Left ventricle myocardium inferior (tissue), 1 donor: Measurements from ENCODE around the gene SPECC1. TPM values are rescaled to one million over a fixed set of nuclear protein-coding genes. Genes with fewer than 3 reads are reported as not detected.

Experiments
- DNase-seq: peaks from one replicate; pipeline ENCODE4 v3.0.0-alpha.2; 2020
- H3K27ac ChIP-seq: fragments of 200-600 bp; replicated peaks from 2 replicates; pipeline ENCODE4 v1.8.0; 2021
- H3K27me3 ChIP-seq: fragments of 200-600 bp; 2 replicates; pipeline ENCODE4 v1.8.0; 2021; ENCODE audit warnings: low read depth
- H3K36me3 ChIP-seq: fragments of 200-600 bp; 2 replicates; pipeline ENCODE4 v1.8.0; 2021
- H3K4me1 ChIP-seq: fragments of 200-600 bp; 2 replicates; pipeline ENCODE4 v1.8.0; 2021
- H3K4me3 ChIP-seq: fragments of 200-600 bp; 2 replicates; pipeline ENCODE4 v1.8.0; 2021; ENCODE audit warnings: mild to moderate bottlenecking, moderate library complexity
- H3K9me3 ChIP-seq: fragments of 200-600 bp; replicated peaks from 2 replicates; pipeline ENCODE4 v1.8.0; 2021
- CTCF ChIP-seq: fragments of 200-600 bp; IDR thresholded peaks from 2 replicates; pipeline ENCODE4 v1.8.0; 2021; ENCODE audit warnings: antibody characterized with exemption, mild to moderate bottlenecking, borderline replicate concordance
- intact Hi-C: fragments of 100-400 bp; cut with micrococcal nuclease; formaldehyde crosslinking; loops from one replicate; pipeline ENCODE4 v1.11.0; 2022
- total RNA-seq: library from RNA; stranded (reverse); fragmentation: NEBNext Ultra II Directional; extraction: Animal tissue kit (Norgen Biotek cat#: 25700); gene quantifications from one replicate; pipeline ENCODE4 v1.2.1, GENCODE V29; 2021
- donor health status: DM: no; HTN: yes; CAD: no; lungs with severe emphysema.

SPECC1 gene
- total RNA-seq, 1 donor from 2014 or later: 10.6 TPM

DNA sequence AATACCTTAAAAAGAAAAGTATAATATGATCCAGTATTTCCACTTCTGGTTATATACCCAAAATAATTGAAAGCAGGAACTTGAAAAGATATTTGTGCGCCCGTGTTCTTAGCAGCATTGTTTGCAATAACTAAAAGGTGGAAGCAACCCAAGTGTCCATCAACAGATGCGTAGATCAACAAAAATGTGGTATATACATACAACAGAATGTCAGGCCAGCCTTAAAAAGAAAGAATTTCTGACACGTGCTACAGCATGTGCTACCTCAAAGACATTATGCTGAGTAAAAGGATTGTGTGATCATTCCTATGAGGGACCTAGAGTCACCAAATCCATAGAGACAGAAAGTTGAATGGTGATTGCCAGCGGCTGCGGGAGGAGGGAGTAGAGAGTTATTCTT lies 133.1 kb downstream of the SPECC1 start:
- Histone ChIP-seq H3K36me3 (no peaks in the 10 kb centered on the region), H3K27ac (no peak overlapping the region), H3K4me1 (no peaks in the 10 kb centered on the region), H3K9me3 (no peaks in the 10 kb centered on the region), H3K4me3 (no peak overlapping the region), H3K27me3 (peaks cover 16% of the 10 kb centered on the region)
- no peak for TF ChIP-seq CTCF
- no peak for DNase-seq
- intact Hi-C loops: no loop called here

GRCh38 chr17:20143740-20144139 lies 134.6 kb downstream of the SPECC1 start:
- Histone ChIP-seq H3K27ac (no peak overlapping the region), H3K36me3 (no peaks in the 10 kb centered on the region), H3K9me3 (no peaks in the 10 kb centered on the region), H3K27me3 (peaks cover 10% of the 10 kb centered on the region), H3K4me1 (no peaks in the 10 kb centered on the region), H3K4me3 (no peak overlapping the region)
- DNase-seq: no peak
- no peak for TF ChIP-seq CTCF
- intact Hi-C loops: no loop called here

GRCh38 chr17:20145567-20145966 lies 136.4 kb downstream of the SPECC1 start:
- intact Hi-C loops: no loop called here
- no peak for TF ChIP-seq CTCF
- Histone ChIP-seq H3K36me3 (no peaks in the 10 kb centered on the region), H3K4me1 (no peaks in the 10 kb centered on the region), H3K27me3 (peaks cover 10% of the 10 kb centered on the region), H3K4me3 (no peak overlapping the region), H3K27ac (no peak overlapping the region), H3K9me3 (no peaks in the 10 kb centered on the region)
- DNase-seq: no peak

DNA sequence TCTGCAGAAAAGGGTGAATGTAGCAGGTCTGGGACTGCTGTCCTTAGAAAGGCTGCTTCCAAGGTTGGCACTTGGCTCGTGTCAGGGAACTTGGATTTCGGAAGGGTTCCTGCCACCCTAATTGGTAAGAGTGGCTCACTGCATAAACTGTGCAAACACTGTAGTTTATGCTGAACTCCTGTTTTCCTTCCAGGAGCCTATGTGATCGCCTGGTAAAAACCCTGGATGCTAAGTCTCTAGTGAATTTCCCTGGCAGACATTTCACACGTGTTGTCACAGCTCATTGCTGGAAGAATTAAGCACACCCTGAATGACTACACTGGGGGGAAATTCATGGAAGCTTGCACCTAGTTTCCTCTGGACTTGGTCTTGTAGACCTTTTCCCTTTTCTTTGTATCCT lies 140.1 kb downstream of the SPECC1 start:
- H3K4me3 ChIP-seq: no peak overlapping the region
- intact Hi-C loops: no loop called here
- H3K36me3 ChIP-seq: no peaks in the 10 kb centered on the region
- DNase-seq: no peak
- H3K9me3 ChIP-seq: no peaks in the 10 kb centered on the region
- no peaks in the 10 kb centered on the region for H3K4me1 ChIP-seq
- peaks cover 10% of the 10 kb centered on the region for H3K27me3 ChIP-seq
- no peak for TF ChIP-seq CTCF
- no peak overlapping the region for H3K27ac ChIP-seq

GRCh38 chr17:20151174-20151573 lies 142.0 kb downstream of the SPECC1 start:
- TF ChIP-seq CTCF: no peak
- no peaks in the 10 kb centered on the region for H3K36me3 ChIP-seq
- peaks cover 10% of the 10 kb centered on the region for H3K27me3 ChIP-seq
- no peaks in the 10 kb centered on the region for H3K9me3 ChIP-seq
- intact Hi-C loops: no loop called here
- no peak overlapping the region for H3K4me3 ChIP-seq
- H3K4me1 ChIP-seq: peaks cover 9% of the 10 kb centered on the region
- no peak for DNase-seq
- no peak overlapping the region for H3K27ac ChIP-seq

DNA sequence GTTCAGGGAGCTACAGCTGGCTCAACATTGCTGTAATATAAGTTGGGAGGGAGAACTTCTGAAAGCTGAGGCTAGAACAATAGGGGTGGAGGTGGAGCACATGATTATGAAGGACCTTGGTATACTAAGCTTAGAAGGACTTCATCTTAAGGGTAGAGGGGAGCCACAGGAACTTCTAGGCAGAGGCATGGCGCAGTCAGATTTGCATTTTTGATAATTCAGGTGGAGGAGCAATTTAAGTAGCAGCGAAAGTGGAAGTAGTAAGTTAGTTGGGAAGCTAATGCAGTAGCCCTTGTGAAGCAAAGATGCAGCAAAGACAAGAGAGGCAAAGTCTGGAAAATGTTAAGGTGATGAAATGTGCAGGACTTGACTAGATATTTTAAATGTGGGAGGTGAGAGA lies 144.1 kb downstream of the SPECC1 start:
- no peak for TF ChIP-seq CTCF
- no peak overlapping the region for H3K4me3 ChIP-seq
- H3K4me1 ChIP-seq: peaks cover 18% of the 10 kb centered on the region
- H3K27me3 ChIP-seq: peaks cover 27% of the 10 kb centered on the region
- intact Hi-C loops: no loop called here
- H3K27ac ChIP-seq: no peak overlapping the region
- no peak for DNase-seq
- H3K36me3 ChIP-seq: no peaks in the 10 kb centered on the region
- H3K9me3 ChIP-seq: no peaks in the 10 kb centered on the region
